Smooth muscle cell (in vitro differentiated cells): ENCODE measurements around the gene HEMK1. TPM values are rescaled to one million over a fixed set of nuclear protein-coding genes. Genes with fewer than 3 reads are reported as not detected.
A peak's percentile ranks its signal among the peaks of the same experiment; 100 is the strongest.

Experiments
- DNase-seq: peaks from one replicate; lab custom pipeline; 2025; ENCODE audit not compliant: unreplicated experiment; lab: John Stamatoyannopoulos, UW
- H2AFZ ChIP-seq: fragments of 200-600 bp; sonication (generic); 2 replicates; pipeline ENCODE4 v1.6.0; 2016; ENCODE audit warnings: antibody characterized with exemption, low read depth, mild to moderate bottlenecking
- H3F3A ChIP-seq: fragments of 200-600 bp; sonication (generic); 2 replicates; pipeline ENCODE4 v1.6.0; 2017; ENCODE audit warnings: antibody characterized with exemption, low read depth
- H3K27ac ChIP-seq: fragments of 200-600 bp; sonication (generic); 2 replicates; pipeline ENCODE4 v1.5.1; 2016; ENCODE audit warnings: low read depth, mild to moderate bottlenecking
- H3K27me3 ChIP-seq: fragments of 200-600 bp; sonication (generic); 2 replicates; pipeline ENCODE4 v1.6.1; 2016; ENCODE audit warnings: low read depth, mild to moderate bottlenecking
- H3K36me3 ChIP-seq: fragments of 200-600 bp; sonication (generic); 2 replicates; pipeline ENCODE4 v1.5.1; 2016; ENCODE audit warnings: low read depth
- H3K4me1 ChIP-seq: fragments of 200-600 bp; sonication (generic); 2 replicates; pipeline ENCODE4 v1.5.1; 2016; ENCODE audit warnings: low read depth
- H3K4me2 ChIP-seq: fragments of 200-600 bp; sonication (generic); 2 replicates; pipeline ENCODE4 v1.6.0; 2016; ENCODE audit warnings: mild to moderate bottlenecking
- H3K4me3 ChIP-seq: fragments of 200-600 bp; sonication (generic); 2 replicates; pipeline ENCODE4 v1.5.1; 2016; ENCODE audit warnings: mild to moderate bottlenecking
- H3K79me2 ChIP-seq: fragments of 200-600 bp; sonication (generic); 2 replicates; pipeline ENCODE4 v1.6.0; 2016; ENCODE audit warnings: low read depth, mild to moderate bottlenecking
- H3K9ac ChIP-seq: fragments of 200-600 bp; sonication (generic); 2 replicates; pipeline ENCODE4 v1.6.0; 2016; ENCODE audit warnings: low read depth
- H3K9me3 ChIP-seq: fragments of 200-600 bp; sonication (generic); replicated peaks from 2 replicates; pipeline ENCODE4 v1.5.1; 2016; ENCODE audit warnings: low read depth
- H4K20me1 ChIP-seq: fragments of 200-600 bp; sonication (generic); 2 replicates; pipeline ENCODE4 v1.6.0; 2016; ENCODE audit warnings: low read depth
- WGBS: methylation state at CpG from one replicate; pipeline ENCODE4 v1.1.7; 2016; ENCODE audit warnings: low lambda C conversion rate; 5-methylcytosine and 5-hydroxymethylcytosine counted together
- polyA plus RNA-seq: library from polyadenylated mRNA; unstranded; fragments of >200 nt; fragmentation: Nextera tagmentation; extraction: Ambion mirVana; gene quantifications from 2 replicates; pipeline ENCODE4 v1.2.1, GENCODE V29; 2016
- total RNA-seq: library from RNA; depleted of rRNA; stranded (reverse); fragments of >200 nt; gene quantifications from 2 replicates; pipeline ENCODE4 v1.2.3, GENCODE V29; 2014
- TF ChIP-seq, protein P1 (sequence below): fragments of 200-600 bp; sonication (generic); IDR thresholded peaks from 2 replicates; pipeline ENCODE4 v1.5.1; 2017; ENCODE audit warnings: borderline replicate concordance, mild to moderate bottlenecking, antibody characterized with exemption; ENCODE audit not compliant: insufficient read depth, poor library complexity, severe bottlenecking

HEMK1 gene
- total and polyA plus RNA-seq, 2 experiments from 2014 or later, result 15.3 to 28.3 TPM

DNA sequence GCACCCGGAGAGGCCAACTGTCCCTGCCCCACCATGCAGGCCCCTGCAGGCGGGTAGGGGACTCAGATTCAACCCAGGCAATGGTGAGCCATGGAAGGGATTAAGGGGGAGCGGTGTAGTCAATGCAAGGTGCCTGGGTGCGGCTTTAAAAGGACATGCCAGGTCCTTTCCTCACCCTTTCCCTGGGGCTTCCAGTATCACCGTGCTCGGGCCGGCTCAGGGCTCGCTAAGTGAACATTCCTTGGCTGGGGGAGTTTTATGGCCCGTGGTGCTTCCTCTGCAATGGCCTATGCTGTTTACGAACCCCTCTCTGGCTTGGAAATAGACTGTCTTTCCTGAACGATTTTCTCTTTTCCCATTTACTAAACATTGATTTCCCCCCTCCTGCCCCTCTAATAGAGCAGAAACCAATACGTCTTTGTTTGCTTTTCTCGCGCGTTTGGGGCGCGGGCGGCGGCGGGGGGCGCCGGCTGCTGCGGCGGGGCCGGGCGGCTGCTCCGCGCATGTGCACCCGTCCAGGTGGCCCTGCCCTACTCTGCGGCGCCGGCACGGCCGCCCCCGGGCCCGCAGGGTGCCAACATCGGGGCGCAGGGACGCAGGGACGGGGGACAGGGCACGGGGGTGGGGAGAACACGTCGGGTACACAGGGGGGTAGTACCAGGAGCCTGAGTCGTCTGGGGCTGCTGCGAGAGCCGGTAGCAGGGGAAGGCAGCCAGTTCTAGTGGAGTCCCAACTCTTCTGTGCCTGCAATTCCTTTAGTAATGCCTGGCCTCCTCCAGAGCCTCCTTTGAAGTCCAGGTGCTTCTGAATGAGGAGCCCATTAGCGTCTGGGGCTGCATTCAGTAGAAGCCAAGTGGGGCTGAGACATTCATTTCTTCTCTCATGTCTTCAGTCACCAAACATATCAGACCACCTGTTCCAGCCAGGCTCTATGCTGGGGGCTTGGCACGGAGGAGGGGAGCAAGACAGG lies 39.0 kb upstream of the HEMK1 start:
- Histone ChIP-seq H3K4me1 (no peaks in the 10 kb centered on the region), H3K4me3 (peak overlapping the region; percentile 28), H3K4me2 (peak overlapping the region; percentile 71), H2AFZ (no peak overlapping the region), H3F3A (no peaks in the 10 kb centered on the region), H3K9me3 (no peaks in the 10 kb centered on the region), H3K36me3 (no peaks in the 10 kb centered on the region), H3K27ac (no peak overlapping the region), H3K27me3 (peaks cover 22% of the 10 kb centered on the region), H4K20me1 (no peaks in the 10 kb centered on the region), H3K79me2 (no peaks in the 10 kb centered on the region), H3K9ac (no peak overlapping the region)
- TF ChIP-seq, protein P1, sequence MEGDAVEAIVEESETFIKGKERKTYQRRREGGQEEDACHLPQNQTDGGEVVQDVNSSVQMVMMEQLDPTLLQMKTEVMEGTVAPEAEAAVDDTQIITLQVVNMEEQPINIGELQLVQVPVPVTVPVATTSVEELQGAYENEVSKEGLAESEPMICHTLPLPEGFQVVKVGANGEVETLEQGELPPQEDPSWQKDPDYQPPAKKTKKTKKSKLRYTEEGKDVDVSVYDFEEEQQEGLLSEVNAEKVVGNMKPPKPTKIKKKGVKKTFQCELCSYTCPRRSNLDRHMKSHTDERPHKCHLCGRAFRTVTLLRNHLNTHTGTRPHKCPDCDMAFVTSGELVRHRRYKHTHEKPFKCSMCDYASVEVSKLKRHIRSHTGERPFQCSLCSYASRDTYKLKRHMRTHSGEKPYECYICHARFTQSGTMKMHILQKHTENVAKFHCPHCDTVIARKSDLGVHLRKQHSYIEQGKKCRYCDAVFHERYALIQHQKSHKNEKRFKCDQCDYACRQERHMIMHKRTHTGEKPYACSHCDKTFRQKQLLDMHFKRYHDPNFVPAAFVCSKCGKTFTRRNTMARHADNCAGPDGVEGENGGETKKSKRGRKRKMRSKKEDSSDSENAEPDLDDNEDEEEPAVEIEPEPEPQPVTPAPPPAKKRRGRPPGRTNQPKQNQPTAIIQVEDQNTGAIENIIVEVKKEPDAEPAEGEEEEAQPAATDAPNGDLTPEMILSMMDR, result no peak
- no peak for DNase-seq
- WGBS, result 18% methylated on average over 43 of the region's 48 CpGs

DNA sequence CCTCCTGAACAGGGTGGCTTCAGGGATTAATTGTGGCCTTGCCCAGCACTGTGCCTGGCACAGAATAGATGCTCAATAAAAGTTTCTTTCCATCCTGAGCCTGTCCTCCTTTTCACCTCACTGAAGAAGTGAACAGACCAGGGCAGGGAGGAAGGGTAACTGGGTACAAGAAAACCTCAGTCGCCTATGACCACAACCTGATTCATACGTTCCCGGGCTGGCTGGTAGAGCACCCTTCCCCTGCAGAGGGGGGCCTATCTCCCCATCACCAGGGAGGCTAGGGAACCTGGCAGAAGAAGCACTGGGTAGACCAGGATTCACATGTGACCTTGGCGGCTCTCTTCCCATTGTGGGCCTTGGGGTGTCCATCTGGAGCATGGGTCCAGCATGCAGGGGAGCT lies 38.1 kb upstream of the HEMK1 start:
- TF ChIP-seq, protein P1, result no peak
- Histone ChIP-seq H3K9me3 (no peaks in the 10 kb centered on the region), H2AFZ (no peak overlapping the region), H3K9ac (no peak overlapping the region), H3K36me3 (no peaks in the 10 kb centered on the region), H3K4me2 (no peak overlapping the region), H4K20me1 (no peaks in the 10 kb centered on the region), H3F3A (no peaks in the 10 kb centered on the region), H3K27ac (no peak overlapping the region), H3K4me1 (no peaks in the 10 kb centered on the region), H3K4me3 (no peak overlapping the region), H3K27me3 (peaks cover 22% of the 10 kb centered on the region), H3K79me2 (no peaks in the 10 kb centered on the region)
- DNase-seq, result no peak
- WGBS, result 95% methylated on average over 4 of the region's 4 CpGs

DNA sequence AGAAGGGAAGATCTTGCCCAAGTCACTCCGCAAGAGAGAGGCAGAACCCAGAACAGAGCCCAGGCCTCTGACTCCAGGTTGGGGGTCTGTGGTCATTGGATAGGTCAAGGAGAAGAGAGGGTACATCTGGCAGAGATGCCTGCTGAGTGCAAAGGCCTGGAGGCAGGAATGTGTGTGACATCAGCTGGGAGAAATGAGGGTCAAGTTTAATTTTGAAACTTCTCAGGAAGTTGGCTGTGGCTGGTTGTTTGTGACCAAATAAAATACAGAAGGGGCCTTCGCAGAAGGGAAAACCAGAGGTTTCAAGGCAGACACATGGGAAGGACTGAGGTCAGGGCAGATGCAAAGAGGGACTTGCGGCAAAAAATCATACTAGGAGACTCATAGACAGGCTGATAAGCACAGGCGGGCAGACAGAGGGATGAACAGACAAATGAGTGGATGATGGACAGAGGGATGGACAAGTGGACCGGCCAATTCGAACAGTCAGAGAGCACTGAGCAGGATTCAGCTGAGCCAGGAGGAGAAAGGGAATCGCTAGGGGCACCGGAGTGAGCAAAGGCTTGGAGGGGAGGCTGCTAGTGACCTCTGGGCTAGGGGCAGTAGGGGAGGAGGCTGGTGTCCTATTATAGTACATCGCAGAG lies 37.1 kb upstream of the HEMK1 start:
- H3K9ac ChIP-seq, result no peak overlapping the region
- no peak overlapping the region for H3K4me2 ChIP-seq
- H3K27me3 ChIP-seq, result peaks cover 22% of the 10 kb centered on the region
- WGBS, result 84% methylated on average over 9 of the region's 9 CpGs
- H3K9me3 ChIP-seq, result no peaks in the 10 kb centered on the region
- H3F3A ChIP-seq, result no peaks in the 10 kb centered on the region
- no peak overlapping the region for H2AFZ ChIP-seq
- no peaks in the 10 kb centered on the region for H3K79me2 ChIP-seq
- no peak overlapping the region for H3K4me3 ChIP-seq
- H3K4me1 ChIP-seq, result no peaks in the 10 kb centered on the region
- no peak overlapping the region for H3K27ac ChIP-seq
- no peaks in the 10 kb centered on the region for H4K20me1 ChIP-seq
- TF ChIP-seq, protein P1, result no peak
- no peaks in the 10 kb centered on the region for H3K36me3 ChIP-seq
- no peak for DNase-seq
